HEK293 (cell line): ENCODE data around the gene NECTIN1.

ENCODE experiments used
- ZNF596 ChIP-seq: fragments of 450-650 bp; IDR thresholded peaks from 2 replicates; pipeline ENCODE4 v1.5.0; 2018; ENCODE audit warnings: missing biosample characterization, mild to moderate bottlenecking, missing genetic modification characterization, moderate library complexity
- TF ChIP-seq, protein P1 (sequence below): fragments of 450-650 bp; formaldehyde crosslinking; IDR thresholded peaks from 2 replicates; pipeline ENCODE4 v1.5.1; 2016; ENCODE audit warnings: missing biosample characterization, missing genetic modification characterization

DNA sequence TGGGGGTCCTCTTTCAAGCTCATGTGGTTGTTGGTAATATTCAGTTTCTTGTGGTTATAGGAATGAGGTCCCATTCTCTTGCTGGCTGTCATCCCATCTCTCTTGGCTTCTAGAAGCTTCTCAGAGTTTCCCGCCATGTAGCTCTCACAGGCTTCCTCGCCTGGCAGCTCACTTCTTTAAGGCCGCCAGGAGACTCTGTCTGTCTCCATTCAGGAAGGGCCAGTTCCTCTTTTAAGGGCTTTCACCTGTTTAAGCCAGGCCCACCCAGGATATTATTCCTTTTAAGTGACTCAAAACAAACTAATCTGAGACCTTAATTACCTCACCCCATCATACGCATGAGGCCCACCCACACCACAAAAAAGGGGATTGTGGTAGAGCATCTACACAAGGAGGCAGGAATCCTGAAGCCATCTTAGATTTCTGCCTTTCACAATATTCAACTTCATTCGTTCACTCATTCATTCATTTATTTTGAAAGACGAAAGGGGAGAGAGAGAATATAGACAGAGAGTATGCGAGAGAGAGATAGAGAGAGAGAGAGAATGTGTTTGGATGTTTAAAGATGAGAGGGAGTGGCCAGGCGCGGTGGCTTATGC, 42.3 kb upstream of the NECTIN1 start:
- TF ChIP-seq, protein P1, sequence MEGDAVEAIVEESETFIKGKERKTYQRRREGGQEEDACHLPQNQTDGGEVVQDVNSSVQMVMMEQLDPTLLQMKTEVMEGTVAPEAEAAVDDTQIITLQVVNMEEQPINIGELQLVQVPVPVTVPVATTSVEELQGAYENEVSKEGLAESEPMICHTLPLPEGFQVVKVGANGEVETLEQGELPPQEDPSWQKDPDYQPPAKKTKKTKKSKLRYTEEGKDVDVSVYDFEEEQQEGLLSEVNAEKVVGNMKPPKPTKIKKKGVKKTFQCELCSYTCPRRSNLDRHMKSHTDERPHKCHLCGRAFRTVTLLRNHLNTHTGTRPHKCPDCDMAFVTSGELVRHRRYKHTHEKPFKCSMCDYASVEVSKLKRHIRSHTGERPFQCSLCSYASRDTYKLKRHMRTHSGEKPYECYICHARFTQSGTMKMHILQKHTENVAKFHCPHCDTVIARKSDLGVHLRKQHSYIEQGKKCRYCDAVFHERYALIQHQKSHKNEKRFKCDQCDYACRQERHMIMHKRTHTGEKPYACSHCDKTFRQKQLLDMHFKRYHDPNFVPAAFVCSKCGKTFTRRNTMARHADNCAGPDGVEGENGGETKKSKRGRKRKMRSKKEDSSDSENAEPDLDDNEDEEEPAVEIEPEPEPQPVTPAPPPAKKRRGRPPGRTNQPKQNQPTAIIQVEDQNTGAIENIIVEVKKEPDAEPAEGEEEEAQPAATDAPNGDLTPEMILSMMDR: no peak
- no peak for TF ChIP-seq ZNF596 (tag by site-specific recombination)
